Naive thymus-derived CD4-positive, alpha-beta T cell (primary cell): Measurements from ENCODE around the gene ANAPC4. TPM values are rescaled to one million over a fixed set of nuclear protein-coding genes. Genes with fewer than 3 reads are reported as not detected.

Source experiments
- ATAC-seq: fragments of 150-1000 bp; cut with Tn5 transposase; 2 replicates; pipeline ENCODE4 v1.10.0; 2021; ENCODE audit warnings: mild to moderate bottlenecking, moderate library complexity
- CTCF ChIA-PET: fragments of 350-600 bp; sonication (Branson Sonifier 250); formaldehyde crosslinking; loops from one replicate; lab custom pipeline; 2021; ENCODE audit warnings: antibody characterized with exemption; lab: Charles Lee
- POLR2A ChIA-PET: fragments of 350-600 bp; sonication (Branson Sonifier 250); formaldehyde crosslinking; loops from one replicate; lab custom pipeline; 2021; ENCODE audit warnings: antibody characterized with exemption, inconsistent platforms; lab: Charles Lee
- DNase-seq, 9 donors: peaks; one replicate each; pipeline versions ENCODE4 v3.0.0 to v3.0.0-alpha.2; 2020 to 2022; ENCODE audit warnings: mixed read lengths in 1 of 9
- H3K27ac ChIP-seq: one replicate; pipeline ENCODE4 v1.7.0; 2013; ENCODE audit warnings: mild to moderate bottlenecking, low read depth, low read length, moderate library complexity
- H3K27me3 ChIP-seq, 2 donors: one replicate each; pipeline ENCODE4 v1.7.0; 2013; ENCODE audit warnings: low read length in 2 of 2, mild to moderate bottlenecking in 2 of 2, moderate library complexity in 2 of 2; ENCODE audit not compliant: control insufficient read depth in 2 of 2, insufficient read depth in 2 of 2
- H3K36me3 ChIP-seq, 3 experiments: 1 replicate in 2 of 3; 2 replicates in 1 of 3; pipeline ENCODE4 v1.7.0; 2013; ENCODE audit warnings: low read length in 3 of 3, mild to moderate bottlenecking in 3 of 3, moderate library complexity in 1 of 3; ENCODE audit not compliant: insufficient read depth in 3 of 3, control insufficient read depth in 2 of 3
- H3K4me1 ChIP-seq, 2 donors: one replicate each; pipeline ENCODE4 v1.7.0; 2013; ENCODE audit warnings: low read length in 2 of 2, mild to moderate bottlenecking in 2 of 2, moderate library complexity in 1 of 2; ENCODE audit not compliant: control insufficient read depth in 2 of 2, insufficient read depth in 2 of 2
- H3K4me3 ChIP-seq: 2 replicates; pipeline ENCODE4 v1.7.0; 2013; ENCODE audit warnings: mild to moderate bottlenecking, low read length
- H3K9me3 ChIP-seq, 3 experiments: 1 replicate in 2 of 3; 2 replicates in 1 of 3; pipeline ENCODE4 v1.7.0; 2013; ENCODE audit warnings: low read length in 3 of 3; ENCODE audit not compliant: control insufficient read depth in 2 of 3
- H3K27ac Mint-ChIP-seq, 9 donors: one replicate each; pipeline ENCODE4 v1.8.0; 2020 to 2022; ENCODE audit warnings: mixed read lengths in 9 of 9, mild to moderate bottlenecking in 8 of 9, moderate library complexity in 5 of 9, inconsistent platforms in 2 of 9
- H3K27me3 Mint-ChIP-seq, 5 donors: one replicate each; pipeline ENCODE4 v1.8.0; 2021 to 2022; ENCODE audit warnings: mixed read lengths in 5 of 5, mild to moderate bottlenecking in 1 of 5
- H3K36me3 Mint-ChIP-seq, 5 donors: one replicate each; pipeline ENCODE4 v1.8.0; 2020 to 2022; ENCODE audit warnings: mixed read lengths in 5 of 5, mild to moderate bottlenecking in 3 of 5, inconsistent platforms in 1 of 5
- H3K4me1 Mint-ChIP-seq, 7 donors: one replicate each; pipeline ENCODE4 v1.8.0; 2020 to 2022; ENCODE audit warnings: mixed read lengths in 7 of 7, mild to moderate bottlenecking in 3 of 7, inconsistent platforms in 1 of 7
- H3K4me3 Mint-ChIP-seq, 10 donors: one replicate each; pipeline ENCODE4 v1.8.0; 2020 to 2022; ENCODE audit warnings: mild to moderate bottlenecking in 10 of 10, mixed read lengths in 10 of 10, moderate library complexity in 6 of 10, inconsistent platforms in 2 of 10
- H3K9me3 Mint-ChIP-seq, 11 donors: one replicate each; pipeline ENCODE4 v1.8.0; 2020 to 2022; ENCODE audit warnings: mixed read lengths in 11 of 11, mild to moderate bottlenecking in 4 of 11, inconsistent platforms in 1 of 11, moderate library complexity in 1 of 11
- intact Hi-C, 2 donors: fragments of 100-400 bp; cut with micrococcal nuclease; formaldehyde crosslinking; loops; one replicate each; pipeline ENCODE4 v1.15.1; 2023
- polyA plus RNA-seq, 2 donors: library from polyadenylated mRNA; unstranded; fragments of 300-500 nt; fragmentation: Illumina TruSeq; gene quantifications; one replicate each; pipeline ENCODE4 v1.2.3, GENCODE V29; 2021
- total RNA-seq, 6 experiments: library from RNA in 5 of 6; stranded (reverse) in 5 of 6; gene quantifications; 1 replicate in 5 of 6; 2 replicates in 1 of 6; pipeline ENCODE4 v1.2.3 and lab custom pipeline; 2021 to 2026

Gene ANAPC4
- total and polyA plus RNA-seq, 7 experiments from 2014 or later: 19.0 to 55.3 (median 49.9) TPM

- H3K9me3 Mint-ChIP-seq: no peaks in the 10 kb centered on the region
- POLR2A ChIA-PET: no interaction called here
Observed at GRCh38 chr4:25410820-25411529, 33.9 kb downstream of the ANAPC4 start.

GRCh38 chr4:25413261-25413660 is 36.2 kb downstream of the ANAPC4 start:
- Mint-ChIP-seq H3K9me3 (no peaks in the 10 kb centered on the region), H3K36me3 (peaks cover 14 to 67% (median 34%) of the 10 kb centered on the region in 5 donors), H3K4me1 (peaks cover 0 to 3% (median 0%) of the 10 kb centered on the region in 7 donors), H3K4me3 (no peak overlapping the region), H3K27ac (peak overlapping the region in 2 of 9 donors; percentile 5 to 27), H3K27me3 (no peaks in the 10 kb centered on the region)
- POLR2A ChIA-PET: no interaction called here
- no peak overlapping the region for H3K27ac ChIP-seq
- ATAC-seq (no peak), DNase-seq (no peak)
- CTCF ChIA-PET: interaction anchor here (0.6 kb wide), 1 partner anchor 876 kb away, joined by 3 read pairs; no protein-coding TSS in a partner anchor
- H3K4me3 ChIP-seq: no peak overlapping the region
- H3K36me3 ChIP-seq: peaks cover 32 to 79% (median 42%) of the 10 kb centered on the region in 3 experiments
- H3K9me3 ChIP-seq: no peaks in the 10 kb centered on the region
- intact Hi-C loops: no loop called here
- no peaks in the 10 kb centered on the region for H3K27me3 ChIP-seq
- H3K4me1 ChIP-seq: no peaks in the 10 kb centered on the region

More at GRCh38 chr4:25410820-25411529, 33.9 kb downstream of the ANAPC4 start:
- Mint-ChIP-seq H3K4me3 (no peak overlapping the region), H3K36me3 (peaks cover 9 to 63% (median 32%) of the 10 kb centered on the region in 5 donors), H3K27ac (peak overlapping the region in 2 of 9 donors; percentile 15 to 38), H3K27me3 (no peaks in the 10 kb centered on the region), H3K4me1 (peaks cover 0 to 2% (median 0%) of the 10 kb centered on the region in 7 donors)
- H3K27ac ChIP-seq: no peak overlapping the region
- H3K4me1 ChIP-seq: no peaks in the 10 kb centered on the region
- ATAC-seq (no peak), DNase-seq (no peak)
- H3K4me3 ChIP-seq: no peak overlapping the region
- H3K9me3 ChIP-seq: no peaks in the 10 kb centered on the region
- CTCF ChIA-PET: no interaction called here
- intact Hi-C loops: no loop called here
- H3K27me3 ChIP-seq: no peaks in the 10 kb centered on the region
- H3K36me3 ChIP-seq: peaks cover 36 to 80% (median 50%) of the 10 kb centered on the region in 3 experiments

GRCh38 chr4:25417014-25417413 is 40.0 kb downstream of the ANAPC4 start:
- Mint-ChIP-seq H3K4me1 (peaks cover 0 to 3% (median 0%) of the 10 kb centered on the region in 7 donors), H3K4me3 (no peak overlapping the region), H3K27me3 (no peaks in the 10 kb centered on the region), H3K9me3 (no peaks in the 10 kb centered on the region), H3K27ac (no peak overlapping the region), H3K36me3 (peaks cover 4 to 58% (median 14%) of the 10 kb centered on the region in 5 donors)
- H3K27ac ChIP-seq: no peak overlapping the region
- no peaks in the 10 kb centered on the region for H3K4me1 ChIP-seq
- ATAC-seq (no peak), DNase-seq (no peak)
- no peaks in the 10 kb centered on the region for H3K9me3 ChIP-seq
- intact Hi-C loops: no loop called here
- peaks cover 1 to 51% (median 19%) of the 10 kb centered on the region in 3 experiments for H3K36me3 ChIP-seq
- POLR2A ChIA-PET: no interaction called here
- H3K27me3 ChIP-seq: no peaks in the 10 kb centered on the region
- CTCF ChIA-PET: no interaction called here
- no peak overlapping the region for H3K4me3 ChIP-seq

GRCh38 chr4:25420931-25421330 is 43.9 kb downstream of the ANAPC4 start:
- ATAC-seq (no peak), DNase-seq (no peak)
- Mint-ChIP-seq H3K4me3 (no peak overlapping the region), H3K4me1 (peaks cover 0 to 1% (median 0%) of the 10 kb centered on the region in 7 donors), H3K9me3 (no peaks in the 10 kb centered on the region), H3K27me3 (no peaks in the 10 kb centered on the region), H3K27ac (no peak overlapping the region), H3K36me3 (peaks cover 4 to 38% (median 8%) of the 10 kb centered on the region in 5 donors)
- ChIA-PET CTCF (no interaction called here), POLR2A (no interaction called here)
- H3K4me3 ChIP-seq: no peak overlapping the region
- H3K36me3 ChIP-seq: peaks cover 0 to 21% (median 3%) of the 10 kb centered on the region in 3 experiments
- intact Hi-C loops: no loop called here
- no peak overlapping the region for H3K27ac ChIP-seq
- no peaks in the 10 kb centered on the region for H3K9me3 ChIP-seq
- H3K27me3 ChIP-seq: no peaks in the 10 kb centered on the region
- no peaks in the 10 kb centered on the region for H3K4me1 ChIP-seq

GRCh38 chr4:25421816-25422525 is 44.9 kb downstream of the ANAPC4 start:
- Histone ChIP-seq H3K9me3 (no peaks in the 10 kb centered on the region), H3K27ac (no peak overlapping the region), H3K4me1 (no peaks in the 10 kb centered on the region), H3K36me3 (peaks cover 0 to 15% (median 3%) of the 10 kb centered on the region in 3 experiments), H3K4me3 (no peak overlapping the region), H3K27me3 (no peaks in the 10 kb centered on the region)
- intact Hi-C loops: no loop called here
- H3K9me3 Mint-ChIP-seq: no peaks in the 10 kb centered on the region
- ChIA-PET CTCF (no interaction called here), POLR2A (no interaction called here)
- ATAC-seq (no peak), DNase-seq (no peak)
- peaks cover 4 to 34% (median 5%) of the 10 kb centered on the region in 5 donors for H3K36me3 Mint-ChIP-seq
- no peaks in the 10 kb centered on the region for H3K27me3 Mint-ChIP-seq
- H3K4me1 Mint-ChIP-seq: peaks cover 0 to 1% (median 0%) of the 10 kb centered on the region in 7 donors
- H3K4me3 Mint-ChIP-seq: no peak overlapping the region
- H3K27ac Mint-ChIP-seq: peak overlapping the region in 1 of 9 donors; percentile 65

- no peak overlapping the region for H3K27ac ChIP-seq
- H3K4me1 Mint-ChIP-seq: no peaks in the 10 kb centered on the region
- no peaks in the 10 kb centered on the region for H3K27me3 ChIP-seq
- H3K27me3 Mint-ChIP-seq: no peaks in the 10 kb centered on the region
- H3K9me3 ChIP-seq: no peaks in the 10 kb centered on the region
- H3K27ac Mint-ChIP-seq: peak overlapping the region in 2 of 9 donors; percentile 13 to 57
- ATAC-seq (no peak), DNase-seq (no peak)
- H3K4me1 ChIP-seq: no peaks in the 10 kb centered on the region
- no peak overlapping the region for H3K4me3 Mint-ChIP-seq
- H3K4me3 ChIP-seq: no peak overlapping the region
- POLR2A ChIA-PET: no interaction called here
- peaks cover 0 to 3% (median 0%) of the 10 kb centered on the region in 3 experiments for H3K36me3 ChIP-seq
- peaks cover 0 to 27% (median 3%) of the 10 kb centered on the region in 5 donors for H3K36me3 Mint-ChIP-seq
- CTCF ChIA-PET: no interaction called here
- intact Hi-C loops: no loop called here
- H3K9me3 Mint-ChIP-seq: peaks cover 0 to 3% (median 0%) of the 10 kb centered on the region in 11 donors
Observed at GRCh38 chr4:25423548-25423947, 46.5 kb downstream of the ANAPC4 start.
